CD14-positive monocyte (primary cell): ENCODE results near the gene PSEN2. TPM values are rescaled to one million over a fixed set of nuclear protein-coding genes. Genes with fewer than 3 reads are reported as not detected.
A peak's percentile ranks its signal among the peaks of the same experiment; 100 is the strongest.

ENCODE experiments used
- DNase-seq, 3 donors: peaks; one replicate each; pipeline ENCODE4 v3.0.0-alpha.2; 2011 to 2022
- H2AFZ ChIP-seq: 2 replicates; pipeline ENCODE4 v1.6.0; 2012; ENCODE audit warnings: mild to moderate bottlenecking, low read depth, low read length, inconsistent platforms; ENCODE audit not compliant: insufficient read depth, poor library complexity, severe bottlenecking
- H3K27ac ChIP-seq, 2 donors: 1 replicate in 1 of 2; 2 replicates in 1 of 2; pipeline ENCODE4 v1.5.1; 2012 to 2013; ENCODE audit warnings: low read length in 2 of 2, control low read depth in 1 of 2, inconsistent platforms in 1 of 2, low read depth in 1 of 2, mild to moderate bottlenecking in 1 of 2
- H3K27me3 ChIP-seq, 2 donors: one replicate each; pipeline versions ENCODE4 v1.6.0 to v1.6.1; 2011 to 2013; ENCODE audit warnings: low read length in 2 of 2; ENCODE audit not compliant: control insufficient read depth in 2 of 2, insufficient read depth in 2 of 2
- H3K36me3 ChIP-seq, 2 donors: replicated peaks in 1 of 2; 1 replicate in 1 of 2; 2 replicates in 1 of 2; pipeline versions ENCODE4 v1.5.1 to v1.6.1; 2012 to 2013; ENCODE audit warnings: low read length in 2 of 2, control low read depth in 1 of 2, inconsistent platforms in 1 of 2, mild to moderate bottlenecking in 1 of 2; ENCODE audit not compliant: insufficient read depth in 2 of 2, control insufficient read depth in 1 of 2
- H3K4me1 ChIP-seq, 2 donors: 1 replicate in 1 of 2; 2 replicates in 1 of 2; pipeline versions ENCODE4 v1.5.1 to v1.6.1; 2012 to 2013; ENCODE audit warnings: low read length in 2 of 2, control low read depth in 1 of 2, inconsistent platforms in 1 of 2, mild to moderate bottlenecking in 1 of 2, moderate library complexity in 1 of 2; ENCODE audit not compliant: insufficient read depth in 2 of 2, control insufficient read depth in 1 of 2
- H3K4me2 ChIP-seq: replicated peaks from 2 replicates; pipeline ENCODE3; 2012; ENCODE audit warnings: low read length, moderate library complexity, mild to moderate bottlenecking; ENCODE audit not compliant: poor library complexity, severe bottlenecking; ENCODE audit errors: extremely low read depth
- H3K4me3 ChIP-seq, 3 experiments: fragments of 200-600 bp in 1 of 3; sonication (generic) in 1 of 3; replicated peaks in 1 of 3; 1 replicate in 2 of 3; 2 replicates in 1 of 3; pipeline ENCODE4 v1.5.1; 2011 to 2013; ENCODE audit warnings: low read length in 3 of 3, mild to moderate bottlenecking in 3 of 3, control low read depth in 2 of 3, low read depth in 2 of 3, inconsistent platforms in 1 of 3, moderate library complexity in 1 of 3
- H3K79me2 ChIP-seq: 2 replicates; pipeline ENCODE4 v1.6.0; 2012; ENCODE audit warnings: mild to moderate bottlenecking, control low read depth, inconsistent platforms, low read length, moderate library complexity; ENCODE audit not compliant: insufficient read depth
- H3K9ac ChIP-seq: 2 replicates; pipeline ENCODE4 v1.6.0; 2017; ENCODE audit warnings: low read length, mild to moderate bottlenecking; ENCODE audit not compliant: insufficient read depth, poor library complexity, severe bottlenecking
- H3K9me3 ChIP-seq, 2 donors: replicated peaks in 1 of 2; 1 replicate in 1 of 2; 2 replicates in 1 of 2; pipeline versions ENCODE4 v1.5.1 to v1.6.1; 2012 to 2013; ENCODE audit warnings: low read length in 2 of 2, control low read depth in 1 of 2; ENCODE audit not compliant: control insufficient read depth in 1 of 2, insufficient read depth in 1 of 2
- H4K20me1 ChIP-seq: 2 replicates; pipeline ENCODE4 v1.6.0; 2012; ENCODE audit warnings: mild to moderate bottlenecking, low read length, control low read depth, moderate library complexity; ENCODE audit not compliant: insufficient read depth
- H3K27ac Mint-ChIP-seq, 7 donors: one replicate each; pipeline ENCODE4 v1.8.0; 2020; ENCODE audit warnings: mild to moderate bottlenecking in 7 of 7, mixed read lengths in 7 of 7, moderate library complexity in 6 of 7, inconsistent platforms in 2 of 7
- H3K27me3 Mint-ChIP-seq, 3 donors: one replicate each; pipeline ENCODE4 v1.8.0; 2021 to 2022; ENCODE audit warnings: low read depth in 3 of 3, mild to moderate bottlenecking in 3 of 3, mixed read lengths in 3 of 3, moderate library complexity in 3 of 3, inconsistent platforms in 1 of 3
- H3K36me3 Mint-ChIP-seq, 2 donors: one replicate each; pipeline ENCODE4 v1.8.0; 2020; ENCODE audit warnings: mixed read lengths in 2 of 2, inconsistent platforms in 1 of 2, mild to moderate bottlenecking in 1 of 2
- H3K4me1 Mint-ChIP-seq: one replicate; pipeline ENCODE4 v1.8.0; 2020; ENCODE audit warnings: mild to moderate bottlenecking, mixed read lengths
- H3K4me3 Mint-ChIP-seq, 2 donors: one replicate each; pipeline ENCODE4 v1.8.0; 2020; ENCODE audit warnings: mild to moderate bottlenecking in 2 of 2, mixed read lengths in 2 of 2, moderate library complexity in 1 of 2
- H3K9me3 Mint-ChIP-seq, 7 donors: one replicate each; pipeline ENCODE4 v1.8.0; 2020 to 2022; ENCODE audit warnings: mixed read lengths in 7 of 7, mild to moderate bottlenecking in 6 of 7, moderate library complexity in 6 of 7, inconsistent platforms in 2 of 7
- CTCF ChIP-seq: fragments of 200-600 bp; IDR thresholded peaks from one replicate; pipeline ENCODE4 v1.8.0; 2022; ENCODE audit warnings: antibody characterized with exemption, mild to moderate bottlenecking
- WGBS: methylation state at CpG from one replicate; pipeline ENCODE4 v1.1.5; 2013; ENCODE audit warnings: missing lambda C conversion rate; ENCODE audit not compliant: insufficient coverage; 5-methylcytosine and 5-hydroxymethylcytosine counted together
- intact Hi-C, 2 donors: fragments of 100-400 bp; cut with micrococcal nuclease; formaldehyde crosslinking; loops; one replicate each; pipeline versions ENCODE4 v1.15.0 to v1.15.1; 2023
- polyA plus RNA-seq, 3 donors: library from polyadenylated mRNA; depleted of rRNA in 1 of 3; unstranded in 2 of 3; stranded (reverse) in 1 of 3; fragments of 300-500 nt in 2 of 3; fragments of >200 nt in 1 of 3; fragmentation: Illumina TruSeq in 2 of 3; gene quantifications; 1 replicate in 2 of 3; 2 replicates in 1 of 3; pipeline ENCODE4 v1.2.3, GENCODE V29; 2012 to 2021

PSEN2 gene
- polyA plus RNA-seq, 3 donors, result 8.9 to 11.8 (median 11.4) TPM

- intact Hi-C loops, result no loop called here
- Mint-ChIP-seq H3K27ac (no peak overlapping the region), H3K4me1 (peaks cover 9% of the 10 kb centered on the region), H3K36me3 (peaks cover 31 to 35% of the 10 kb centered on the region in 2 donors), H3K27me3 (peaks cover under 1 to 2% (median 2%) of the 10 kb centered on the region in 3 donors), H3K4me3 (no peak overlapping the region), H3K9me3 (no peaks in the 10 kb centered on the region)
- no peak overlapping the region for H3K9ac ChIP-seq
- no peak for TF ChIP-seq CTCF
- no peaks in the 10 kb centered on the region for H4K20me1 ChIP-seq
- no peaks in the 10 kb centered on the region for H3K27me3 ChIP-seq
- H3K4me2 ChIP-seq, result no peak overlapping the region
- H3K36me3 ChIP-seq, result peaks cover 0 to 8% of the 10 kb centered on the region in 2 donors
- H3K79me2 ChIP-seq, result no peaks in the 10 kb centered on the region
- 90% methylated on average over 7 of the region's 7 CpGs for WGBS
- H3K9me3 ChIP-seq, result no peaks in the 10 kb centered on the region
- H2AFZ ChIP-seq, result no peak overlapping the region
- no peak overlapping the region for H3K27ac ChIP-seq
- H3K4me3 ChIP-seq, result no peak overlapping the region
- no peak for DNase-seq
- H3K4me1 ChIP-seq, result peaks cover 6 to 9% of the 10 kb centered on the region in 2 donors
These were observed 7.3 kb downstream of the PSEN2 start for GRCh38 chr1:226877669-226878068.

GRCh38 chr1:226880372-226881287 is 10.2 kb downstream of the PSEN2 start:
- no peaks in the 10 kb centered on the region for H4K20me1 ChIP-seq
- H3K4me1 ChIP-seq, result peaks cover 28 to 37% of the 10 kb centered on the region in 2 donors
- no peak overlapping the region for H3K4me3 ChIP-seq
- 93% methylated on average over 12 of the region's 14 CpGs for WGBS
- no peaks in the 10 kb centered on the region for H3K79me2 ChIP-seq
- peaks cover 0 to 8% of the 10 kb centered on the region in 2 donors for H3K36me3 ChIP-seq
- no peak overlapping the region for H3K4me3 Mint-ChIP-seq
- H3K27ac ChIP-seq, result no peak overlapping the region
- no peaks in the 10 kb centered on the region for H3K9me3 Mint-ChIP-seq
- no peak overlapping the region for H2AFZ ChIP-seq
- no peak overlapping the region for H3K9ac ChIP-seq
- peaks cover 31 to 39% of the 10 kb centered on the region in 2 donors for H3K36me3 Mint-ChIP-seq
- DNase-seq, result no peak
- H3K9me3 ChIP-seq, result no peaks in the 10 kb centered on the region
- H3K27me3 Mint-ChIP-seq, result peaks cover 0 to 4% (median 2%) of the 10 kb centered on the region in 3 donors
- H3K4me2 ChIP-seq, result no peak overlapping the region
- peak overlapping the region in 1 of 7 donors; percentile 50 for H3K27ac Mint-ChIP-seq
- TF ChIP-seq CTCF, result no peak
- intact Hi-C loops, result no loop called here
- H3K4me1 Mint-ChIP-seq, result peaks cover 37% of the 10 kb centered on the region
- no peaks in the 10 kb centered on the region for H3K27me3 ChIP-seq
